Mucosa of descending colon (tissue), 3 donors: ENCODE data around the gene MRPL20. TPM values are rescaled to one million over a fixed set of nuclear protein-coding genes. Genes with fewer than 3 reads are reported as not detected.
"Not testable (repeated sequence)": the region's sequence is repeated elsewhere in the genome, so short reads cannot be mapped to it uniquely, and the experiment has no call there.

Experiments used
- ATAC-seq: fragments of 200-7000 bp; cut with Tn5 transposase; one replicate; pipeline ENCODE4 v1.9.1; 2020; ENCODE audit warnings: mild to moderate bottlenecking, moderate library complexity
- DNase-seq, 3 donors: peaks; one replicate each; pipeline ENCODE4 v3.0.0-alpha.2; 2020
- H3K36me3 ChIP-seq: fragments of 200-600 bp; one replicate; pipeline ENCODE4 v1.8.0; 2021; ENCODE audit warnings: low read depth, mild to moderate bottlenecking
- H3K4me1 ChIP-seq: fragments of 200-600 bp; one replicate; pipeline ENCODE4 v1.8.0; 2021; ENCODE audit warnings: low read depth, mild to moderate bottlenecking
- H3K4me3 ChIP-seq: fragments of 200-600 bp; one replicate; pipeline ENCODE4 v1.8.0; 2021; ENCODE audit warnings: mild to moderate bottlenecking
- H3K9me3 ChIP-seq: fragments of 200-600 bp; one replicate; pipeline ENCODE4 v1.8.0; 2021; ENCODE audit warnings: mild to moderate bottlenecking
- intact Hi-C, 2 donors: fragments of 100-400 bp; cut with DNase I in 1 of 2; cut with micrococcal nuclease in 1 of 2; formaldehyde crosslinking; loops; one replicate each; pipeline versions ENCODE4 v1.11.0 to v1.11.1; 2022; cut with DNase I, micrococcal nuclease
- total RNA-seq, 3 donors: library from RNA; stranded (reverse); fragmentation: NEBNext Ultra II Directional in 2 of 3; extraction: Animal tissue kit (Norgen Biotek cat#: 25700) in 2 of 3; gene quantifications; one replicate each; pipeline versions ENCODE4 v1.2.1 to v1.2.4, GENCODE V29; 2021 to 2023
- TF ChIP-seq, protein P1 (sequence below): fragments of 200-600 bp; IDR thresholded peaks from one replicate; pipeline ENCODE4 v1.8.0; 2022; ENCODE audit warnings: antibody characterized with exemption, mild to moderate bottlenecking
- donor health status: DM: no; HTN: no; CAD: no; lungs with moderate emphysema.
- donor health status: DM: no; HTN: no; CAD: no.
- donor health status: DM: no; HTN: yes; CAD: no.

Gene MRPL20
- total RNA-seq, 3 donors from 2014 or later, result 75.7 to 106 (median 105) TPM

DNA sequence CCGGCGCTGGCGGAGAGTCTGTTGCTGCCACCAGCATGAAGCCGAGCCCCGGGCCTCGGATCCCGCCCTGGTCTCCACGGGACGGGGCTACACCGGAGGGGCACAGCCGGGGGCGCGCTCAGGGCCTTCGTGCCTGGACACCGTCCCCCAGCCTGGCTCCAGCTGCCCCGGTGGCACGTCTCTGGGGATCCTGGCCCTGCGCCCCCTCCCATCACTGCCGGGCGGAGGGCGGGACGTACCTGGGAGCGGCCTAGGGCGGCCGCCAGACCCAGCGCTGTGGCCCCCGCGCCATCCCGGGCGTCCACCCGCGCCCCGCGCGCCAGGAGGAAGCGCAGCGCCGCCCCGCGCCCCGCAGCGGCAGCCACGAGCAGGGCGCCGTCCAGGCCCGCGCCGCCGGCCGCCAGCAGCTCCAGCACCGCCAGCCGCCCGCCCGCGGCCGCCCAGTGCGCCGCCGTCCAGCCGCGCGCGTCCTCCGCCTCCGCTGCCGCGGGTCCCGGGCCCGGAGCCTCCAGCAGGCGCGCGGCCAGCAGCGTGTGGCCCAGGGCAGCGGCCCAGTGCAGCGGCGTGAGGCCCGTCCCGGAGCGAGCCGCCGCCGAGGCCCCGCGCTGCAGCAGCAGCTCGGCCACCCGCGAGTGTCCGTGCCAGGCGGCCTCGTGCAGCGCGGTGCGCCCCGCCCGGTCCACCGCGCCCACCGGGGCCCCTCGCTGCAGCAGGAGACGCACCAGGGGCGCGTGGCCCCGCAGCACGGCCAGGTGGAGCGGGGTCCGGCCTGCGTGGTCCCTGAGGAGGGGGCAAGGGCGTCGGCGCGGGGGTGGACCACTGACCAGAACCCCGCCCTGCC lies 12.9 kb upstream of the MRPL20 start:
- ATAC-seq, result peak; percentile 79
- TF ChIP-seq, protein P1, sequence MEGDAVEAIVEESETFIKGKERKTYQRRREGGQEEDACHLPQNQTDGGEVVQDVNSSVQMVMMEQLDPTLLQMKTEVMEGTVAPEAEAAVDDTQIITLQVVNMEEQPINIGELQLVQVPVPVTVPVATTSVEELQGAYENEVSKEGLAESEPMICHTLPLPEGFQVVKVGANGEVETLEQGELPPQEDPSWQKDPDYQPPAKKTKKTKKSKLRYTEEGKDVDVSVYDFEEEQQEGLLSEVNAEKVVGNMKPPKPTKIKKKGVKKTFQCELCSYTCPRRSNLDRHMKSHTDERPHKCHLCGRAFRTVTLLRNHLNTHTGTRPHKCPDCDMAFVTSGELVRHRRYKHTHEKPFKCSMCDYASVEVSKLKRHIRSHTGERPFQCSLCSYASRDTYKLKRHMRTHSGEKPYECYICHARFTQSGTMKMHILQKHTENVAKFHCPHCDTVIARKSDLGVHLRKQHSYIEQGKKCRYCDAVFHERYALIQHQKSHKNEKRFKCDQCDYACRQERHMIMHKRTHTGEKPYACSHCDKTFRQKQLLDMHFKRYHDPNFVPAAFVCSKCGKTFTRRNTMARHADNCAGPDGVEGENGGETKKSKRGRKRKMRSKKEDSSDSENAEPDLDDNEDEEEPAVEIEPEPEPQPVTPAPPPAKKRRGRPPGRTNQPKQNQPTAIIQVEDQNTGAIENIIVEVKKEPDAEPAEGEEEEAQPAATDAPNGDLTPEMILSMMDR, result no peak
- no peak overlapping the region for H3K4me3 ChIP-seq
- DNase-seq, result peak in 2 of 3 donors; percentile 44
- no peaks in the 10 kb centered on the region for H3K9me3 ChIP-seq
- intact Hi-C loops, result no loop called here
- peaks cover 6% of the 10 kb centered on the region for H3K4me1 ChIP-seq
- no peaks in the 10 kb centered on the region for H3K36me3 ChIP-seq

DNA sequence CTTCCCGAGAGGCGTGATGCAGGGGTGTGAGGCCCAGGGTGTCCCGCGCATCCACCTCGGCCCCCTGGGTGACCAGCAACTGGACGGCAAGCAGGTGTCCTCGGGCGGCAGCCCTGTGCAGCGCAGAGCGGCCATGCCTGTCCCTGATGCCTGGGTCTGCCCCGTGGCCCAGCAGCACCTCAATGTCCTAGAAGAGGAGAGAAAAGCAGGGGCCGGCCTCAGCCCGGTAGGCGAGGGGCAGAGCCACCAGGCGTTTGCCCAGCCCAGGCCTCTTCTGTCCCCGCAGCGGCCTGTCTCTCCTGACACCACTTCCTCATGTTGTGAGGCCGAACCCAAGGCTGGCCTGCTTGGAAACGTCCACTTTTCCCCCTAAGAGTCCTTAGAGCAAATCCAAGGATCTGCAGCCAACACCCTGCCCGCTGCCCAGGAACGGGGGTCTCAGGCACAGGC lies 12.3 kb upstream of the MRPL20 start:
- Histone ChIP-seq H3K36me3 (no peaks in the 10 kb centered on the region), H3K4me3 (no peak overlapping the region), H3K4me1 (peaks cover 6% of the 10 kb centered on the region), H3K9me3 (no peaks in the 10 kb centered on the region)
- TF ChIP-seq, protein P1, result no peak
- intact Hi-C loops, result no loop called here
- DNase-seq (peak in 2 of 3 donors; percentile 22 to 50), ATAC-seq (peak; percentile 23)

DNA sequence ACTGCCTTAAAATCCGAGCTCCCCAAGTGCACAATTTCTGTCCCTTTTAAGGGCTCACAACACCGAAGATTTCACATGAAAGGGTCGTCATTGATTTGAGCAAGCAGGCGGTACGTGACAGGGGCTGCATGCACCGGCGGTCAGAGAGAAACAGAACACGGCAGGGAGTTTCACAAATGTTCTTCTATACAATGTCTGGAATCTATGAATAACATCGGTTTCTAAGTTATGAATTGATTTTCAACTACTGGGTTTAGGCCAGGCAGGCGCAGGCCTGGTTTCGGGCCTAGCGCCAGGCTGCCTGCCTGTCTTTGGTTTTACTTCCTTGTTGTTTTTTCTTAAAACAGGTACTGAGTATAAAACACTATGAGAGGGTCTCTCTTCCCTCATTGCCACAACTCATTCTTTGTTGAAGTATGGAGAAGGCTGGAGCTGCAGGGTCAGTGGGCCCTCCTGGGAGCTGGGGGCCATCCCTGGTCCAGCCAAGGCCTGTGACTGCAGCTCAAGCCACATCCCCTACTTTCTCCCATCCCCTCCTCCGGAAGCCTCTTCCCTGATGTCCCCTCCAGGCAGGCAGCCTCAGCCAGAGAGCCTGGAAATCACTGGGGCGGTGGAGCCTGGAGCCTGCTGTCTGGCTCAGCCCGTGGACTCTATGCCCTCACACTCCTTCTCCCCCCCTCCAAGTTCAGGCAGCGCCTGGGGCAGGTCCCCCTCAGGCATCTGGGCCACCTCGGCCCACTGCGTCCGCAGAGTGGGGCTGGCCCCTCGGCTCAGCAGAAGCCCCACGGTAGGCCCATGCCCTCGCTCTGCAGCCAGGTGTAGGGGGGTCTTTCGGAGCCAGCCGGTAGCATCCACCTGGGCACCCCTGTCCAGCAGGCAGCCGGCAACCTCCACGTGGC lies 11.6 kb upstream of the MRPL20 start:
- Histone ChIP-seq H3K9me3 (no peaks in the 10 kb centered on the region), H3K4me3 (no peak overlapping the region), H3K36me3 (no peaks in the 10 kb centered on the region), H3K4me1 (peaks cover 6% of the 10 kb centered on the region)
- TF ChIP-seq, protein P1, result no peak
- peak in 2 of 3 donors; percentile 16 to 39 for DNase-seq
- intact Hi-C loops, result no loop called here
- peak; percentile 10 for ATAC-seq

DNA sequence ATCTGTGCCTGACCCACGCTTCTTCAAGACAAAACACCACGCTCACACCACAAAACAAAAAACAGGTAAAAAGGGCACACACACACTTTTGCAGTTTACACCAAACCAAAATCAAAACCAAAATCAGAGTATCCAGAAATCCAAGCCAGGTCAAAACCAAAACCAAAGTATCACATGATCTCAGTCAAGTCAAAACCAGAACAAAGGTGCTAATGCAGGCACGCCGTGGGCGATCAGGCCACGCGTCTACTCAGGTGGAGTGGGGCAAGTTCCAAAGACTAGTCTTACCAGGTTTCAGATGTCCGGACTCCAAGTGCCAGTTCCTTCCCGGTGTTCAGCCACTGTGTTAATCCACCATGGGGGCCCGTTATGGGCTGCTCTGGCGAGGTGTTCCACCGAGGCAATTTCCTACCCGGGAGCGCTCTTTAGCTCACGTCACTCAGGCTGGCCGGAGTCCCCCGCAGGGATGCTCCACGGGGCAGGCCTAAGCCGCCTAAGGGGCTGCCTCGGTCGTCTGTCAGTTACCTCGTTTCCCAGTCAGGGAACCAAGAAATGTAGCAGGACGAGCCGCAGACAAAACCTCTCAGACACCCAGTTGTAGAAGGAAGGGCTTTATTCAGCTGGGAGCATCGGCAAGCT lies 10.9 kb upstream of the MRPL20 start:
- intact Hi-C loops, H3K4me1 ChIP-seq: not testable (repeated sequence)
- DNase-seq, result peak in 1 of 3 donors; percentile 39

DNA sequence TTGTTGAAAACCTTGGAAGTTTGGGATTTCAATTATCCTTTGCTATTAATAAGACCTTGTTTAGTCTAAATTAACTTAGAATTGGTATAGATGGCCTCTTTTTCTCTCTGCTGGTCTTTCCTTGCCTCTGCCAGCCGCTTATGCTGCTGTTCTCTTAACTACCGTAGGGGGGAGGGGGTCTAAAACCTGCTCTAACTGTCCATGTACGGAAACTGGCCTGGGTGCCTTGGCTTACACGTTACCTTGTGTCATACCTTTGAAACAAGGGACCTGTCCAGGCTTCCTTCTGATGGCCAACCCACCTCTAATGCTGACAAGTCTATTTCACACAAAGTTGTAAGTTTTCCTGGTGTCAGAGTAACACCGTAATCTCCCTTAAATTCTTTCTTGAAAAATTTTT lies 10.3 kb upstream of the MRPL20 start:
- H3K36me3 ChIP-seq, intact Hi-C loops, H3K4me1 ChIP-seq, ATAC-seq, H3K9me3 ChIP-seq, H3K4me3 ChIP-seq, DNase-seq: not testable (repeated sequence)

More for the DNA sequence above, 10.9 kb upstream of the MRPL20 start:
- not testable (repeated sequence) for ATAC-seq, H3K4me3 ChIP-seq, H3K36me3 ChIP-seq, H3K9me3 ChIP-seq

DNA sequence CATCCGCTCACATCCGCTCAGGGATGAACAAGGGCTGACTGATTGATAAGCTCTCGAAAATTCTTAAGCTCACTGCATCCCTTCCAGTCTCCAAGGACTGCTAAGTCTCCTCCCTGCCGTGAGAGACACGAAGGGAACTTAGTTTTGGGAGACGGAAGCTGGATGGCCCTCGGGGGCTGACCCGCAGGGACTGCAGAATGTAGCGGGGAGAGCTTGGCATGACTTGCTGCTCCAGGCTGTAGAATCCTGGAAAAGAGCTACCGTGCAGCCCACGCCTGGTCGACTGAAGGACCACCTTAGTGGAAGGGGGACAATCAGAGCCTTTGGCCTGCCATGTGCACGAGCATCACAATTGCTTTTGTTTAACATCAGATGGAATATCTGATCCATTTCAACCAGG lies 8.7 kb upstream of the MRPL20 start:
- TF ChIP-seq, protein P1, result no peak
- Histone ChIP-seq H3K4me3 (no peak overlapping the region), H3K36me3 (no peaks in the 10 kb centered on the region), H3K4me1 (peaks cover 5% of the 10 kb centered on the region), H3K9me3 (no peaks in the 10 kb centered on the region)
- intact Hi-C loops, result no loop called here
- ATAC-seq (no peak), DNase-seq (peak in 1 of 3 donors; percentile 15)

DNA sequence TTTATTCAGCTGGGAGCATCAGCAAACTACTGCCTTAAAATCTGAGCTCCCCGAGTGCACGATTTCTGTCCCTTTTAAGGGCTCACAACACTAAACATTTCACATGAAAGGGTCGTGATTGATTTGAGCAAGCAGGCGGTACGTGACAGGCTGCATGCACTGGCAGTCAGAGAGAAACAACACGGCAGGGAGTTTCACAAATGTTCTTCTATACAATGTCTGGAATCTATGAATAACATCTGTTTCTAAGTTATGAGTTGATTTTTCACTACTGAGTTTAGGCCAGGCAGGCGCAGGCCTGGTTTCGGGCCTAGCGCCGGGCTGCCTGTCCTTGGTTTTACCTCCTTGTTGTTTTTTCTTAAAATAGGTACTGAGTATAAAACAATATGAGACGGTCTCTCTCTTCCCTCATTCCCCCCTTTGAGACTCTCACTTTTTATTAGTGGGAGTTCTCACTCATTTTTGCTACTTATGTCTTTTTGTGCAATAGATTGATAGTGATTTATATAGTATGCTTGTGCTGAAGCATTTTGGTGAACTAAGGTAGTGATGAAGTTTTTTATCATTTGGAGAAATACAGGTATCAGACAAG lies 5.3 kb upstream of the MRPL20 start:
- H3K4me3 ChIP-seq, H3K4me1 ChIP-seq, H3K9me3 ChIP-seq, intact Hi-C loops, ATAC-seq, DNase-seq, H3K36me3 ChIP-seq: not testable (repeated sequence)
